ENCODE results near the gene HOTAIR. TPM values are rescaled to one million over a fixed set of nuclear protein-coding genes. Genes with fewer than 3 reads are reported as not detected.

Gene HOTAIR
- total and polyA plus RNA-seq, 2 donors (not counting 1 experiment from before 2014, with no cell fraction given): not detected

GRCh38 chr12:54005853-54006558 lies 31.3 kb upstream of the HOTAIR start:
- Histone ChIP-seq H4K20me1 (ENCODE audit: control insufficient read depth, extremely low read depth, insufficient read depth, low read length) (no peaks in the 10 kb centered on the region), H3K4me2 (ENCODE audit: extremely low read depth, insufficient read depth, low read length) (peak overlapping the region; percentile 11), H3K79me2 (ENCODE audit: control insufficient read depth, insufficient read depth, low read length) (no peaks in the 10 kb centered on the region), H3K9me3 (ENCODE audit: control insufficient read depth, insufficient read depth, low read depth, low read length) (no peaks in the 10 kb centered on the region), H3K27ac (ENCODE audit: insufficient read depth, low read length) (no peak overlapping the region), H2AFZ (ENCODE audit: low read length) (no peak overlapping the region), H3K4me3 (replicated peaks in 1 of 4; ENCODE audit: control extremely low read depth in 1 of 4, insufficient read depth in 1 of 4, low read depth in 3 of 4, low read length in 4 of 4) (no peak overlapping the region), H3K9ac (ENCODE audit: insufficient read depth, low read length) (no peak overlapping the region), H3K36me3 (ENCODE audit: control insufficient read depth, insufficient read depth, low read length) (no peaks in the 10 kb centered on the region), H3K4me1 (ENCODE audit: control insufficient read depth, extremely low read depth, insufficient read depth, low read length) (no peaks in the 10 kb centered on the region), H3K27me3 (ENCODE audit: control insufficient read depth, insufficient read depth, low read length) (peaks cover 76% of the 10 kb centered on the region)
- peak; percentile 53 to 77 for DNase-seq (ENCODE audit: low read depth in 2 of 2)
- TF ChIP-seq CTCF (conservative IDR thresholded peaks at IDR 0.05 in 1 of 2, IDR thresholded peaks at IDR 0.05 in 1 of 2; ENCODE audit: low read depth in 1 of 2, low read length in 2 of 2) (peak; percentile 73 to 78), EZH2 (IDR thresholded peaks at IDR 0.05; ENCODE audit: low read length, missing control alignments) (peak; percentile 0)

GRCh38 chr12:54005531-54005852 lies 30.7 kb upstream of the HOTAIR start:
- Histone ChIP-seq H3K9ac (ENCODE audit: insufficient read depth, low read length) (no peak overlapping the region), H3K27me3 (ENCODE audit: control insufficient read depth, insufficient read depth, low read length) (peaks cover 78% of the 10 kb centered on the region), H3K36me3 (ENCODE audit: control insufficient read depth, insufficient read depth, low read length) (no peaks in the 10 kb centered on the region), H3K79me2 (ENCODE audit: control insufficient read depth, insufficient read depth, low read length) (no peaks in the 10 kb centered on the region), H2AFZ (ENCODE audit: low read length) (no peak overlapping the region), H3K4me3 (replicated peaks in 1 of 4; ENCODE audit: control extremely low read depth in 1 of 4, insufficient read depth in 1 of 4, low read depth in 3 of 4, low read length in 4 of 4) (no peak overlapping the region), H3K9me3 (ENCODE audit: control insufficient read depth, insufficient read depth, low read depth, low read length) (no peaks in the 10 kb centered on the region), H3K4me2 (ENCODE audit: extremely low read depth, insufficient read depth, low read length) (no peak overlapping the region), H3K27ac (ENCODE audit: insufficient read depth, low read length) (no peak overlapping the region), H4K20me1 (ENCODE audit: control insufficient read depth, extremely low read depth, insufficient read depth, low read length) (no peaks in the 10 kb centered on the region), H3K4me1 (ENCODE audit: control insufficient read depth, extremely low read depth, insufficient read depth, low read length) (no peaks in the 10 kb centered on the region)
- DNase-seq (ENCODE audit: low read depth in 2 of 2): no peak
- TF ChIP-seq EZH2 (IDR thresholded peaks at IDR 0.05; ENCODE audit: low read length, missing control alignments): no peak
- TF ChIP-seq CTCF (conservative IDR thresholded peaks at IDR 0.05 in 1 of 2, IDR thresholded peaks at IDR 0.05 in 1 of 2; ENCODE audit: low read depth in 1 of 2, low read length in 2 of 2): no peak

- Histone ChIP-seq H3K27ac (ENCODE audit: insufficient read depth, low read length) (no peak overlapping the region), H3K79me2 (ENCODE audit: control insufficient read depth, insufficient read depth, low read length) (no peaks in the 10 kb centered on the region), H3K4me3 (replicated peaks in 1 of 4; ENCODE audit: control extremely low read depth in 1 of 4, insufficient read depth in 1 of 4, low read depth in 3 of 4, low read length in 4 of 4) (no peak overlapping the region), H3K36me3 (ENCODE audit: control insufficient read depth, insufficient read depth, low read length) (no peaks in the 10 kb centered on the region), H2AFZ (ENCODE audit: low read length) (no peak overlapping the region), H3K9me3 (ENCODE audit: control insufficient read depth, insufficient read depth, low read depth, low read length) (no peaks in the 10 kb centered on the region), H3K27me3 (ENCODE audit: control insufficient read depth, insufficient read depth, low read length) (peaks cover 78% of the 10 kb centered on the region), H3K4me2 (ENCODE audit: extremely low read depth, insufficient read depth, low read length) (no peak overlapping the region), H3K9ac (ENCODE audit: insufficient read depth, low read length) (no peak overlapping the region), H3K4me1 (ENCODE audit: control insufficient read depth, extremely low read depth, insufficient read depth, low read length) (no peaks in the 10 kb centered on the region), H4K20me1 (ENCODE audit: control insufficient read depth, extremely low read depth, insufficient read depth, low read length) (no peaks in the 10 kb centered on the region)
- DNase-seq (ENCODE audit: low read depth in 2 of 2): no peak
- no peak for TF ChIP-seq CTCF (conservative IDR thresholded peaks at IDR 0.05 in 1 of 2, IDR thresholded peaks at IDR 0.05 in 1 of 2; ENCODE audit: low read depth in 1 of 2, low read length in 2 of 2)
- TF ChIP-seq EZH2 (IDR thresholded peaks at IDR 0.05; ENCODE audit: low read length, missing control alignments): no peak
Observed at GRCh38 chr12:54004841-54005530, 30.2 kb upstream of the HOTAIR start.
